Ascending aorta (tissue), 2 donors: Measurements from ENCODE around the gene METTL1. TPM values are rescaled to one million over a fixed set of nuclear protein-coding genes. Genes with fewer than 3 reads are reported as not detected.
"Not testable (repeated sequence)": the region's sequence is repeated elsewhere in the genome, so short reads cannot be mapped to it uniquely, and the experiment has no call there.

Experiments used
- DNase-seq, 2 donors: peaks; one replicate each; pipeline ENCODE4 v3.0.0-alpha.2; 2019; ENCODE audit warnings: low spot score in 2 of 2
- H3K27ac ChIP-seq, 2 donors: fragments of 200-600 bp; sonication (generic); one replicate each; pipeline ENCODE4 v1.5.1; 2016 to 2017; ENCODE audit warnings: mild to moderate bottlenecking in 1 of 2
- H3K27me3 ChIP-seq: fragments of 200-600 bp; sonication (generic); one replicate; pipeline ENCODE4 v1.5.1; 2017
- H3K36me3 ChIP-seq, 2 donors: fragments of 200-600 bp; sonication (generic); one replicate each; pipeline ENCODE4 v1.5.1; 2016
- H3K4me1 ChIP-seq, 2 donors: fragments of 200-600 bp; sonication (generic); one replicate each; pipeline ENCODE4 v1.5.1; 2016 to 2017; ENCODE audit warnings: mild to moderate bottlenecking in 1 of 2
- H3K4me3 ChIP-seq, 2 donors: fragments of 200-600 bp; sonication (generic); one replicate each; pipeline ENCODE4 v1.5.1; 2016 to 2017; ENCODE audit warnings: mild to moderate bottlenecking in 1 of 2
- H3K9me3 ChIP-seq, 2 donors: fragments of 200-600 bp; sonication (generic); one replicate each; pipeline ENCODE4 v1.5.1; 2016
- CTCF ChIP-seq, 3 experiments: fragments of 200-600 bp in 2 of 3; fragments of 450-650 bp in 1 of 3; sonication (generic) in 2 of 3; IDR thresholded peaks; one replicate each; pipeline ENCODE4 v1.5.1; 2016 to 2019; ENCODE audit warnings: antibody characterized with exemption in 3 of 3, mild to moderate bottlenecking in 1 of 3, moderate library complexity in 1 of 3
- intact Hi-C: fragments of 100-400 bp; cut with DNase I; formaldehyde crosslinking; loops from one replicate; pipeline ENCODE4 v1.15.1; 2023
- total RNA-seq: library from RNA; depleted of rRNA; stranded (reverse); fragments of >200 nt; gene quantifications from one replicate; pipeline ENCODE4 v1.1.0, GENCODE V29; 2016

The METTL1 gene
- total RNA-seq, 1 donor from 2014 or later, result 29.8 TPM

- H3K4me3 ChIP-seq, result no peak overlapping the region
- H3K4me1 ChIP-seq, result peaks cover 0 to 12% of the 10 kb centered on the region in 2 donors
- peaks cover 36 to 38% of the 10 kb centered on the region in 2 donors for H3K36me3 ChIP-seq
- H3K27ac ChIP-seq, result no peak overlapping the region
- TF ChIP-seq CTCF (IDR thresholded peaks at IDR 0.05), result no peak
- H3K27me3 ChIP-seq, result peaks cover 3% of the 10 kb centered on the region
- intact Hi-C loops, result no loop called here
- no peaks in the 10 kb centered on the region for H3K9me3 ChIP-seq
- no peak for DNase-seq
Observed at GRCh38 chr12:57722716-57723629, 48.9 kb downstream of the METTL1 start.

- H3K4me1 ChIP-seq, H3K27me3 ChIP-seq, DNase-seq, intact Hi-C loops, H3K4me3 ChIP-seq, H3K27ac ChIP-seq, H3K9me3 ChIP-seq: not testable (repeated sequence)
- peaks cover 46 to 48% of the 10 kb centered on the region in 2 donors for H3K36me3 ChIP-seq
Observed at GRCh38 chr12:57721846-57722608, 49.9 kb downstream of the METTL1 start.

- Histone ChIP-seq H3K4me3 (no peak overlapping the region), H3K27ac (no peak overlapping the region), H3K36me3 (peaks cover 57 to 59% of the 10 kb centered on the region in 2 donors), H3K9me3 (no peaks in the 10 kb centered on the region), H3K4me1 (peaks cover 0 to 1% of the 10 kb centered on the region in 2 donors), H3K27me3 (no peaks in the 10 kb centered on the region)
- intact Hi-C loops, result no loop called here
- no peak for TF ChIP-seq CTCF (IDR thresholded peaks at IDR 0.05)
- no peak for DNase-seq
Observed at GRCh38 chr12:57720606-57721595, 51.0 kb downstream of the METTL1 start.

GRCh38 chr12:57719777-57720605 is 51.9 kb downstream of the METTL1 start:
- H3K9me3 ChIP-seq, result no peaks in the 10 kb centered on the region
- no peak for TF ChIP-seq CTCF (IDR thresholded peaks at IDR 0.05)
- no peak for DNase-seq
- H3K27me3 ChIP-seq, result no peaks in the 10 kb centered on the region
- H3K27ac ChIP-seq, result no peak overlapping the region
- peaks cover 64 to 68% of the 10 kb centered on the region in 2 donors for H3K36me3 ChIP-seq
- intact Hi-C loops, result no loop called here
- H3K4me3 ChIP-seq, result no peak overlapping the region
- H3K4me1 ChIP-seq, result no peaks in the 10 kb centered on the region

GRCh38 chr12:57718641-57719528 is 53.0 kb downstream of the METTL1 start:
- Histone ChIP-seq H3K4me3 (no peak overlapping the region), H3K4me1 (no peaks in the 10 kb centered on the region), H3K27ac (no peak overlapping the region), H3K36me3 (peaks cover 70 to 76% of the 10 kb centered on the region in 2 donors), H3K9me3 (no peaks in the 10 kb centered on the region), H3K27me3 (no peaks in the 10 kb centered on the region)
- no peak for DNase-seq
- intact Hi-C loops, result no loop called here
- TF ChIP-seq CTCF (IDR thresholded peaks at IDR 0.05), result no peak
